Measurements from ENCODE around the gene PPP2CA. TPM values are rescaled to one million over a fixed set of nuclear protein-coding genes. Genes with fewer than 3 reads are reported as not detected.

Gene PPP2CA
- total RNA-seq (100 to 1,000 TPM; 106 to 108 TPM), polyA plus RNA-seq (100 to 1,000 TPM; 209 to 258 TPM)

DNA sequence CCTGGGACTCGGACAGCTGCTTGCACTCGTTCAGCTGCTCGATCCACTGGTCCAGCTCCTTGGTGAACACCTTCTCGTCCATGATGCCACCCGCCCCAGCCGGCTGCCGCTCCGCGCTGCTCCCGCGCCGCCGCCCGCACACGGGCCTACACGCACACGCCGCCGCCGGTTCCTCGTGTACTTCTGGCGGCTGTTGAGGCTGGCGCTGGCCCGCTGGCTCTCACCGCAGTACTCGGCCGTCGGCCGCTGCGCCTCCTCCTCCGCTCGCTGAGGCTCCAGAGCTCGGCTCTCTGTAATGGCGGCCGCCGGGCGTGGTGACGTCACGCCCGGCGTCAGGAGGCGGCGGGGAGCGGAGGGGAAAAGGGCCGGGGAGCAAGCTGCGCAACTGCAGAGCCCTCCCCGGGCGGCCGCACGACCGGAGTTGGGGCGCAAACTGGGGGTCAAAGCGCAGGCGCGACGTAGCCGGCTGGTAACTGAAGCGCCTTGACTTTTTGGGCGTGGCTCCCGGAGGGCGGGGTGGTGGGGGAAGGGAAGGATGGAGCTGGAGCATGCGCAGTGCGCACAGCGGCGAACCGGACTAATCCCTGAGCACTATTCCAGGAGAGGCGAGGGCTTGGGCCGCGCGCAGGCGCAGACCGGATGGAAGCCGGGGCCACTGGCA is at the start of gene PPP2CA:
Gene PPP2CA (minus strand): TSS at position 294 of the 661 bp plus-strand sequence. CDS start 212 bp downstream, at position 82.
- peaks cover 39 to 65% (median 47%) of the 10 kb centered on the region in 4 donors for H3K4me1 Mint-ChIP-seq
- Histone ChIP-seq H3K4me1 (ENCODE audit: insufficient read depth, low read length) (peaks cover 50% of the 10 kb centered on the region), H3K36me3 (ENCODE audit: insufficient read depth, low read length) (no peaks in the 10 kb centered on the region), H3K27ac (ENCODE audit: low read depth, low read length) (peak within 1 kb of the TSS; percentile 100), H3K4me3 (ENCODE audit: low read length in 2 of 2) (peak within 1 kb of the TSS; percentile 87), H3K9me3 (ENCODE audit: control insufficient read depth in 1 of 2, low read length in 2 of 2) (no peaks in the 10 kb centered on the region), H3K27me3 (ENCODE audit: insufficient read depth, low read length) (no peaks in the 10 kb centered on the region)
- POLR2A ChIA-PET (ENCODE audit: partially characterized antibody), result interaction anchor here (0.6 to 7.9 kb wide), 49 partner anchors 10 to 1262 kb away, joined by 3 to 119 read pairs (median 6); partner anchors contain the start of genes AFF4, C5orf24, CAMLG and CDKL3
- peak within 1 kb of the TSS; percentile 98 to 100 (median 99) for H3K27ac Mint-ChIP-seq
- DNase-seq, result peak; percentile 99 to 100 (median 99)
- CTCF ChIA-PET (ENCODE audit: partially characterized antibody), result interaction anchor here (0.6 to 3.6 kb wide), 12 partner anchors 11 to 512 kb away, joined by 3 to 20 read pairs (median 4); partner anchors contain the start of genes CAMLG and SEC24A
- H3K27me3 Mint-ChIP-seq, result no peaks in the 10 kb centered on the region
- H3K9me3 Mint-ChIP-seq, result no peaks in the 10 kb centered on the region
- H3K4me3 Mint-ChIP-seq, result peak within 1 kb of the TSS; percentile 77 to 99 (median 97)
- intact Hi-C loops (cut with micrococcal nuclease), result loop anchor here (1.0 to 5.0 kb wide), 8 partner anchors 49 to 679 kb away; partner anchors contain the start of genes JADE2, PCBD2, SAR1B and SEC24A
- peaks cover 6 to 32% of the 10 kb centered on the region in 2 donors for H3K36me3 Mint-ChIP-seq

DNA sequence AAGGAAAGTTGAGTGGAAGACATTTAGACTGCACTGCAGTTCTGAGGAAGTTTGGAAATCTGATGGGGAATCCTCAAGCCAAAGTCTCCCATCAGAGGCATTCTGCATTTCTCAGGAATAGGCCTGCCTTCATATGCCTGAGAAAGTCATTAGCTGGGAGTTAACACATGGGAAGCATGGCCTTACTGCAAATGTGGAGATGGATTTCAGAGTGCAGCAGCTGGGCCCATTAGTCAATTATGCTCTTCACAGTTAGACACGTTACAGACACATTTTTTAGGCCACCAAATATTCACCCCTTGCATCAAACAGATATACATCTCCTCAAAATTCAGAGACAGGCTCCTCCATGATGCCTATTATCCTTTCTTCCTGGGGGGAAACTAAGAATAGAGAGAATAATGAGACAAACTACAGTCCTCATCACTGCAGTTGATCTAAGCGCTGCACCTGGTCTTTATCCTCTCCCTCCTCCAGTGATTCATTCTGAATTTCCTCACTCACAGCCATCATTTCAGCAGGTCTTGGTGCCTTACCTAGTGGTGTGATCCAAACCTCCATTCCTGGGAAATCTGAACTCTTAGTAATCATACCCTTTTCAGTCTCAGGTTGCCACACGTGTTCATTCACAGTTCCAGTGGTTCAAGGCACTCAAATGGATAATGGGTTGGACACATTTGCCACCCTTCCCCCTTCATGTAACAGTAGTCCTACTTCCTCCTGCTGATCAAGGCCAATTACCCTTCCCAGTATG is 47.9 kb upstream of the PPP2CA start:
- no peak overlapping the region for H3K4me3 ChIP-seq (ENCODE audit: low read length in 2 of 2)
- Mint-ChIP-seq H3K36me3 (peaks cover 0 to 4% of the 10 kb centered on the region in 2 donors), H3K27me3 (peaks cover 2 to 3% of the 10 kb centered on the region in 2 donors), H3K27ac (no peak overlapping the region), H3K9me3 (peaks cover 0 to 15% (median 2%) of the 10 kb centered on the region in 8 donors), H3K4me1 (no peaks in the 10 kb centered on the region), H3K4me3 (no peak overlapping the region)
- CTCF ChIA-PET (ENCODE audit: partially characterized antibody), result no interaction called here
- DNase-seq, result no peak
- POLR2A ChIA-PET (ENCODE audit: partially characterized antibody), result no interaction called here
- H3K36me3 ChIP-seq (ENCODE audit: insufficient read depth, low read length), result no peaks in the 10 kb centered on the region
- H3K4me1 ChIP-seq (ENCODE audit: insufficient read depth, low read length), result no peaks in the 10 kb centered on the region
- intact Hi-C loops (cut with micrococcal nuclease), result no loop called here
- H3K9me3 ChIP-seq (ENCODE audit: control insufficient read depth in 1 of 2, low read length in 2 of 2), result no peaks in the 10 kb centered on the region
- no peak overlapping the region for H3K27ac ChIP-seq (ENCODE audit: low read depth, low read length)
- H3K27me3 ChIP-seq (ENCODE audit: insufficient read depth, low read length), result no peaks in the 10 kb centered on the region

DNA sequence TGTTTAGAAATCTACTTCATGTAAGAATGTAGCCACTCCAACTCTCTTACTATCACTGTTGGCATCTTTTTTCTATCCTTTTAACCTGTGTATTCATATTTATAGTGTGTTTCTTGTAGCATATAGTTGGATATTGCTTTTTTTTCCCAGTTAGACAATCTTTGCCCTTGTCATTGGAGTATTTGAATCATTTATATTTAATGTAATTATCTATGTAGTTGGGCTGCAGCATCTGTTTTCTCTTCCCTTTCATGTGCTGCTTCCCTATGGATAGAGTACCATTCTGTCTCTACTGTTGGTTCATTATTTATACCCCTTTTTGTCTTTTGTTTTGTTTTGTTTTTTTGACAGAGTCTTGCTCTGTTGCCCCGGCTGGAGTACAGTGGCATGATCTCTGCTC is 45.2 kb upstream of the PPP2CA start:
- Histone ChIP-seq H3K36me3 (ENCODE audit: insufficient read depth, low read length) (no peaks in the 10 kb centered on the region), H3K27me3 (ENCODE audit: insufficient read depth, low read length) (no peaks in the 10 kb centered on the region), H3K4me3 (ENCODE audit: low read length in 2 of 2) (no peak overlapping the region), H3K4me1 (ENCODE audit: insufficient read depth, low read length) (no peaks in the 10 kb centered on the region), H3K9me3 (ENCODE audit: control insufficient read depth in 1 of 2, low read length in 2 of 2) (no peaks in the 10 kb centered on the region), H3K27ac (ENCODE audit: low read depth, low read length) (no peak overlapping the region)
- H3K4me3 Mint-ChIP-seq, result no peak overlapping the region
- no peak overlapping the region for H3K27ac Mint-ChIP-seq
- ChIA-PET POLR2A (ENCODE audit: partially characterized antibody) (no interaction called here), CTCF (ENCODE audit: partially characterized antibody) (no interaction called here)
- H3K36me3 Mint-ChIP-seq, result peaks cover 0 to 4% of the 10 kb centered on the region in 2 donors
- intact Hi-C loops (cut with micrococcal nuclease), result no loop called here
- H3K9me3 Mint-ChIP-seq, result peaks cover 0 to 11% (median 0%) of the 10 kb centered on the region in 8 donors
- peaks cover 0 to 1% (median 0%) of the 10 kb centered on the region in 4 donors for H3K4me1 Mint-ChIP-seq
- H3K27me3 Mint-ChIP-seq, result peaks cover under 1 to 2% of the 10 kb centered on the region in 2 donors
- no peak for DNase-seq

DNA sequence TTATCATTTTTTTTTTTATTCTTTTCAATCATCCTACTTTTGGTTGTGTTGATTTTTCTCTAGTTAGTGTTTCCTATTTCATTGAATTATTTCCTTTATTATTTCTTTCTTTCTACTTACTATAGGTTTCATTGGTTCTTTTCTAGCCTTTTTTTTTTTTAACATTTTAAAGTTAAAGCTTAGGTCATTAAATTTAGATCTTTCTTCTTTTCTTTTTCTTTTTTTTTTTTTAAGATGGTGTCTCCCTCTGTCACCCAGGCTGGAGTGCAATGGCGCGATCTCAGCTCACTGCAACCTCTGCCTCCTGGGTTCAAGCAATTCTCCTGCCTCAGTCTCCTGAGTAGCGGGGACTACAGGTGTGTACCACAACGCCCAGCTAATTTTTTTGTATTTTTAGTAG is 43.0 kb upstream of the PPP2CA start:
- POLR2A ChIA-PET (ENCODE audit: partially characterized antibody), result no interaction called here
- no peaks in the 10 kb centered on the region for H3K36me3 ChIP-seq (ENCODE audit: insufficient read depth, low read length)
- H3K4me3 Mint-ChIP-seq, result no peak overlapping the region
- H3K27ac Mint-ChIP-seq, result peak overlapping the region in 1 of 7 donors; percentile 48
- H3K36me3 Mint-ChIP-seq, result peaks cover 0 to 8% of the 10 kb centered on the region in 2 donors
- no peak overlapping the region for H3K4me3 ChIP-seq (ENCODE audit: low read length in 2 of 2)
- peaks cover 2 to 25% (median 9%) of the 10 kb centered on the region in 8 donors for H3K9me3 Mint-ChIP-seq
- H3K27me3 Mint-ChIP-seq, result peaks cover 0 to 1% of the 10 kb centered on the region in 2 donors
- CTCF ChIA-PET (ENCODE audit: partially characterized antibody), result no interaction called here
- no peak overlapping the region for H3K27ac ChIP-seq (ENCODE audit: low read depth, low read length)
- H3K9me3 ChIP-seq (ENCODE audit: control insufficient read depth in 1 of 2, low read length in 2 of 2), result no peaks in the 10 kb centered on the region
- intact Hi-C loops (cut with micrococcal nuclease), result no loop called here
- H3K27me3 ChIP-seq (ENCODE audit: insufficient read depth, low read length), result no peaks in the 10 kb centered on the region
- peaks cover 0 to 1% (median 0%) of the 10 kb centered on the region in 4 donors for H3K4me1 Mint-ChIP-seq
- H3K4me1 ChIP-seq (ENCODE audit: insufficient read depth, low read length), result no peaks in the 10 kb centered on the region
- DNase-seq, result no peak

DNA sequence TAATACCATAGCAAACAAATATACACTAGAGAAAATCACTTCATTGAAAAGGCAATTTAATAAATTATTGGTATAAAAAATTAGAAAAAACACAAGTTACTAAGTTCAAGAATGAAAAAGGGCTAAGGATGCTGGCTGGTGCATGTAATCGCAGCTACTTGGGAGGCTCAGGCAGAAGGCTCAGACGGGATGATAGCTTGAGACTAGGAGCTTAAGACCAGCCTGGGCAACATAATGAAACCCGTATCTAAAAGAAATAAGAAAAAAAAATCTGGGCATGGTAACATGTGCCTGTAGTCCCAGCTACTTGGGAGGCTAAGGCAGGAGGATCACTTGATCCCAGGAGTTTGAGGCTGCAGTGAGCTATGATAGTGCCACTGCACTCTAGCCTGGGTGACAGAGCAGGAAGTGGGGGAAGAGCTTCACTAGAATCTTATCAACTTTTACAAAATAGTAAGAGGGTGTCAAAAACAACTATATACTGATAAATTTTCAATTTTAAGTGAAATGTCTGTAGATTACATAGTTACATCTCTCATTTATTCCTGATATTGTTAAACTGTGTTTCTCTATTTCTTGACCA is 42.2 kb upstream of the PPP2CA start:
- Mint-ChIP-seq H3K36me3 (peaks cover 0 to 8% of the 10 kb centered on the region in 2 donors), H3K27ac (peak overlapping the region in 1 of 7 donors; percentile 50), H3K4me3 (no peak overlapping the region), H3K4me1 (peaks cover 0 to 1% (median 0%) of the 10 kb centered on the region in 4 donors), H3K27me3 (peaks cover 1 to 2% of the 10 kb centered on the region in 2 donors), H3K9me3 (peaks cover 2 to 33% (median 14%) of the 10 kb centered on the region in 8 donors)
- no peaks in the 10 kb centered on the region for H3K9me3 ChIP-seq (ENCODE audit: control insufficient read depth in 1 of 2, low read length in 2 of 2)
- ChIA-PET CTCF (ENCODE audit: partially characterized antibody) (no interaction called here), POLR2A (ENCODE audit: partially characterized antibody) (no interaction called here)
- H3K27me3 ChIP-seq (ENCODE audit: insufficient read depth, low read length), result no peaks in the 10 kb centered on the region
- H3K4me3 ChIP-seq (ENCODE audit: low read length in 2 of 2), result no peak overlapping the region
- intact Hi-C loops (cut with micrococcal nuclease), result no loop called here
- DNase-seq, result no peak
- no peak overlapping the region for H3K27ac ChIP-seq (ENCODE audit: low read depth, low read length)
- H3K4me1 ChIP-seq (ENCODE audit: insufficient read depth, low read length), result no peaks in the 10 kb centered on the region
- H3K36me3 ChIP-seq (ENCODE audit: insufficient read depth, low read length), result no peaks in the 10 kb centered on the region

DNA sequence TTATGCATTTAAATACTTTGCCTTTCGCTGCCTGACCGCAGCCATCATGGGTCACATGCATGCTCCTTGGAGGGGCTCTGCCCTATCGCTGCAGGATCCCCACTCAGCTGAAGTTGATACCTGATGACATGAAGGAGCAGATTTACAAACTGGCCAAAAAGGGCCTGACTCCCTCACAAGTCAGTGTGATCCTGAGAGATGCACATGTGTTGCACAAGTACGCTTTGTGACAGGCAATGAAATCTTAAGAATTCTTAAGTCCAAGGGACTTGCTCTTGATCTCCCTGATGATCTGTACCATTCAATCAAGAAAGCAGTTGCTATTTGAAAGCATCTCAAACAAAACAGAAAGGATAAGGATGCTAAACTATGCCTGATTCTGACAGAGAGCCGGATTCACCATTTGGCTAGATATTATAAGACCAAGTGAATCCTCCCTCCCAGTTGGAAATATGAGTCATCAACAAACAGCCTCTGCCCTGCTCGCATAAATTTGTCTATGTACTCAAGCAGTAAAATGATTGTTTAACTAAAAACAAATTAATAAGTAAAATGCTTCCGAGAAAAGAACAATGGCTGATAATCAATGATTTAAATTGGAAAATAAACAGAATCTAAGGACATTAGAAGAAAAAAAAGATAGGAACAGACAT is 41.6 kb upstream of the PPP2CA start:
- no peak for DNase-seq
- no peaks in the 10 kb centered on the region for H3K9me3 ChIP-seq (ENCODE audit: control insufficient read depth in 1 of 2, low read length in 2 of 2)

More for the DNA sequence above, 41.6 kb upstream of the PPP2CA start:
- Histone ChIP-seq H3K27me3 (ENCODE audit: insufficient read depth, low read length) (no peaks in the 10 kb centered on the region), H3K27ac (ENCODE audit: low read depth, low read length) (no peak overlapping the region), H3K36me3 (ENCODE audit: insufficient read depth, low read length) (no peaks in the 10 kb centered on the region), H3K4me3 (ENCODE audit: low read length in 2 of 2) (no peak overlapping the region), H3K4me1 (ENCODE audit: insufficient read depth, low read length) (no peaks in the 10 kb centered on the region)
- H3K27ac Mint-ChIP-seq, result no peak overlapping the region
- H3K9me3 Mint-ChIP-seq, result peaks cover 2 to 38% (median 18%) of the 10 kb centered on the region in 8 donors
- peaks cover 1 to 2% of the 10 kb centered on the region in 2 donors for H3K27me3 Mint-ChIP-seq
- intact Hi-C loops (cut with micrococcal nuclease), result no loop called here
- H3K4me1 Mint-ChIP-seq, result peaks cover 0 to 1% (median 0%) of the 10 kb centered on the region in 4 donors
- POLR2A ChIA-PET (ENCODE audit: partially characterized antibody), result no interaction called here
- H3K4me3 Mint-ChIP-seq, result no peak overlapping the region
- H3K36me3 Mint-ChIP-seq, result peaks cover 0 to 8% of the 10 kb centered on the region in 2 donors
- CTCF ChIA-PET (ENCODE audit: partially characterized antibody), result interaction anchor here (1.0 kb wide), 1 partner anchor 84 kb away, joined by 3 read pairs; no protein-coding TSS in a partner anchor

Measured in CD4-positive, alpha-beta memory T cell (primary cell).